Sigmoid colon (tissue), 4 donors: ENCODE measurements around the gene TATDN2.

Source experiments
- EP300 ChIP-seq, 4 donors: sonication (generic); formaldehyde crosslinking; IDR thresholded peaks; one replicate each; pipeline ENCODE4 v1.6.1; 2017; ENCODE audit warnings: antibody characterized with exemption in 4 of 4
- POLR2A ChIP-seq, 2 donors: fragments of 450-650 bp; IDR thresholded peaks; one replicate each; pipeline ENCODE4 v1.6.1; 2016; ENCODE audit warnings: antibody characterized with exemption in 2 of 2, mild to moderate bottlenecking in 2 of 2, moderate library complexity in 2 of 2
- TF ChIP-seq, protein P1 (sequence below), 4 experiments: fragments of 450-650 bp in 3 of 4; fragments of 200-600 bp in 1 of 4; IDR thresholded peaks; one replicate each; pipeline ENCODE4 v1.5.1; 2016 to 2019; ENCODE audit warnings: antibody characterized with exemption in 4 of 4, mild to moderate bottlenecking in 3 of 4, moderate library complexity in 2 of 4

DNA sequence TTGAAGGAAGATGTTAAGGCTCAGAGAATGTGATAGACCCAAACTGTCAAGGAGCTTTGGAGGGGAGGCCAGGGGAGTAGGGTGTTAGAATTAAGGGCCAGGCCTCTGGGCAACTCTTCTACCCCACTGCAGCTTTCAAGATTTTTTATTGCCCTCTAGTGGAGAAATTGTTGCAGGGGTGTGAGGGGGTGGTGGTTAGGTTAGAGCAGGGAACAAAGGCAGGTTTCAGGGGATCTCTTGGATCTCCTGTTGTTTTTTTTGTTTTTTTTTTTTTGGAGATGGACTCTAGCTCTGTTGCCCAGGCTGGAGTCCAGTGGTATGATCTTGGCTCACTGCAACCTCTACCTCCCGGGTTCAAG lies 74.1 kb downstream of the TATDN2 start:
- TF ChIP-seq, protein P1, sequence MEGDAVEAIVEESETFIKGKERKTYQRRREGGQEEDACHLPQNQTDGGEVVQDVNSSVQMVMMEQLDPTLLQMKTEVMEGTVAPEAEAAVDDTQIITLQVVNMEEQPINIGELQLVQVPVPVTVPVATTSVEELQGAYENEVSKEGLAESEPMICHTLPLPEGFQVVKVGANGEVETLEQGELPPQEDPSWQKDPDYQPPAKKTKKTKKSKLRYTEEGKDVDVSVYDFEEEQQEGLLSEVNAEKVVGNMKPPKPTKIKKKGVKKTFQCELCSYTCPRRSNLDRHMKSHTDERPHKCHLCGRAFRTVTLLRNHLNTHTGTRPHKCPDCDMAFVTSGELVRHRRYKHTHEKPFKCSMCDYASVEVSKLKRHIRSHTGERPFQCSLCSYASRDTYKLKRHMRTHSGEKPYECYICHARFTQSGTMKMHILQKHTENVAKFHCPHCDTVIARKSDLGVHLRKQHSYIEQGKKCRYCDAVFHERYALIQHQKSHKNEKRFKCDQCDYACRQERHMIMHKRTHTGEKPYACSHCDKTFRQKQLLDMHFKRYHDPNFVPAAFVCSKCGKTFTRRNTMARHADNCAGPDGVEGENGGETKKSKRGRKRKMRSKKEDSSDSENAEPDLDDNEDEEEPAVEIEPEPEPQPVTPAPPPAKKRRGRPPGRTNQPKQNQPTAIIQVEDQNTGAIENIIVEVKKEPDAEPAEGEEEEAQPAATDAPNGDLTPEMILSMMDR (IDR thresholded peaks at IDR 0.05), result no peak
- TF ChIP-seq POLR2A (IDR thresholded peaks at IDR 0.05), result no peak
- TF ChIP-seq EP300 (IDR thresholded peaks at IDR 0.05), result no peak
